Activated naive CD8-positive, alpha-beta T cell (primary cell): ENCODE results near the gene LYZL2.

Experiments used
- H3K27ac Mint-ChIP-seq: one replicate; pipeline ENCODE4 v1.8.0; 2021; ENCODE audit warnings: mixed read lengths
- H3K27me3 Mint-ChIP-seq: one replicate; pipeline ENCODE4 v1.8.0; 2021; ENCODE audit warnings: mixed read lengths
- H3K36me3 Mint-ChIP-seq: one replicate; pipeline ENCODE4 v1.8.0; 2021; ENCODE audit warnings: mixed read lengths
- H3K4me1 Mint-ChIP-seq: one replicate; pipeline ENCODE4 v1.8.0; 2021; ENCODE audit warnings: low read depth, mixed read lengths
- H3K4me3 Mint-ChIP-seq: one replicate; pipeline ENCODE4 v1.8.0; 2021; ENCODE audit warnings: mild to moderate bottlenecking, mixed read lengths
- H3K9me3 Mint-ChIP-seq: one replicate; pipeline ENCODE4 v1.8.0; 2021; ENCODE audit warnings: low read depth, mixed read lengths

The LYZL2 gene

DNA sequence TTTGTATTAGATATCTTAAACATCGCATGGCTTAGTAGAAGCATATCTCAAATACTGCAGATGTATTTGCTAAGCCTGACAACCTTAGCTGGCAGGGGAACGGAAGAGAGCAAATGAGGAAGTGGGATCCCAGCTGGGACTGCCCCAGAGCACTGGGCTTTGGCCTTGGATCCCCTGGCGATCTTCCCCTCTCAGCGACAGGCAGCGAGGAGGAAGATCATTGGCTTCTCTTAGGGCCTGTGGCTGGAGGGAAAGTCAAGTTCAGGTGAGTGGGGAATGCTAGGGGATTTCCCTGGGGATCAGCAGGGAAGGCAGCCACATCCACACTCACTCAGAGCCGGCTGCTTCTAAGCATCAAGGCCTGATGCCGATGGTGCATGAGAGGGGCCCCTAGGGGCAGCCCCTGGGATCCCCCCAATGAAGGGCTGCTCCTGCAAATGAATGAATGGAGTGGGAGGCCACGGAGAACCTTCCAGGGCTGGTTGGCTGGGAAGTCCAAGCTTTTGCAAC lies 42.0 kb downstream of the LYZL2 start:
- peaks cover 2% of the 10 kb centered on the region for H3K4me1 Mint-ChIP-seq
- H3K27ac Mint-ChIP-seq: no peak overlapping the region
- H3K36me3 Mint-ChIP-seq: no peaks in the 10 kb centered on the region
- H3K27me3 Mint-ChIP-seq: peaks cover 3% of the 10 kb centered on the region
- no peak overlapping the region for H3K4me3 Mint-ChIP-seq
- H3K9me3 Mint-ChIP-seq: no peaks in the 10 kb centered on the region

- H3K27ac Mint-ChIP-seq: no peak overlapping the region
- H3K27me3 Mint-ChIP-seq: no peaks in the 10 kb centered on the region
- no peaks in the 10 kb centered on the region for H3K36me3 Mint-ChIP-seq
- H3K4me1 Mint-ChIP-seq: peaks cover 2% of the 10 kb centered on the region
- H3K4me3 Mint-ChIP-seq: no peak overlapping the region
- H3K9me3 Mint-ChIP-seq: no peaks in the 10 kb centered on the region
Measured at GRCh38 chr10:30586828-30587227, 42.7 kb downstream of the LYZL2 start.

DNA sequence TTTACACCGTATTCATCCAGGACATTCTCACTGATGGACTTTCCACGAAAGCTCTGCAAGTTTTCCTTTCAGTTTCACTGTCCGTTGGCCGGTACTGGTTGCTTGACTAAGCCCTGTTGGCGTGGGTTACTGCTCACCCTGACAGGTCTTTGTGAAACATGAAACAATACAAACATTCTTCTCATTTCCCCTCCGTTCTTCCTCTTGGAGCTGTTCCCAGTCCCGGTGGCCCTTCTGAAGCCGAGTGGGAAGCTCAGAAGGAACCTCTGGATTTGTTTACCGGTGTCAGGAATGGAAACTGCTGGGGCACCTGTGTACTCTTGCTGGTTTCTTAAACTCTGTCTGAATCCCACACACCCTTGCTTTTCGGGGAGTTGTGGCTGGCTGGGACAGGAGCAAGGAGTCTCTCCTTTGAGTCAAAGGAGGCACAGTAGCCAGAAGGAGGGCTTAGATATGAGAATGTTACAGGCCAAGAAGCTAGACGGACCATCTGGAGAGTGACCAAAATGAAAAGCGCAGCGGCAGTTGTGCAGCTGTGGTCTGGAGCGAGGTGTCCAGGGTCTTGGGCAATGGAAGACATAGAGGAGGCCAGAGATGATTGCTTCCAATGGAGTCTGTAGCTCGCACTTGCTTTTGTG lies 45.7 kb downstream of the LYZL2 start:
- H3K4me1 Mint-ChIP-seq: peaks cover 2% of the 10 kb centered on the region
- no peak overlapping the region for H3K4me3 Mint-ChIP-seq
- no peaks in the 10 kb centered on the region for H3K36me3 Mint-ChIP-seq
- H3K9me3 Mint-ChIP-seq: no peaks in the 10 kb centered on the region
- no peak overlapping the region for H3K27ac Mint-ChIP-seq
- no peaks in the 10 kb centered on the region for H3K27me3 Mint-ChIP-seq

DNA sequence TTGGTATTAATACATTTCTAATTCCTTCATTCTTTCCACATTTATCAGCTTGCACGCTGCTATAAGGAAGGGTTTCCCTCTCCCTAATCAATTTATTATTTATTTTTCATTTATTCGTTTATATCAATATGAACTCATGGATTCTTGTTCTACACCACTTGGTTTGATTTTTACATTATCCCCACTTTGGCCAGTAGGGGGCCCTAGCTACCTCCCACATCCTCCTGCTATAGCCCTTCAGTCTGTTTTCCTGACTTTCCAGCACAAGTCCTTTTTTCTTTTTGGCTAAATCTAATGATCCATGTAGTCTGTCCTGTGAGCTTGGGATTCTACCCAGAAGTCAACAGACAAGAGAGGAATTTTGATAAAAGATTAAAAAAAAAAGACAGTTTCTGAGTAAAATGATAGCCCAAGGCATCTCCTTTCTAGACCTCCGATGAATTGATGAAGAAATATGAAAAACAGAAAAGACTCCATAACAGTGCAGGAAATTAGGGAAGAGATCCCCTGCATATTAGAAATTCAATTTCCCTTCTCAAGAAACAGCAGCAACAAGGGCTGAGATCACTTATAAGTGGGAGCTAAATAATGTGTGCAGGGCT lies 47.7 kb downstream of the LYZL2 start:
- Mint-ChIP-seq H3K36me3 (no peaks in the 10 kb centered on the region), H3K27me3 (no peaks in the 10 kb centered on the region), H3K9me3 (no peaks in the 10 kb centered on the region), H3K4me1 (peaks cover 2% of the 10 kb centered on the region), H3K27ac (no peak overlapping the region), H3K4me3 (no peak overlapping the region)

GRCh38 chr10:30580676-30581075 lies 48.9 kb downstream of the LYZL2 start:
- H3K27me3 Mint-ChIP-seq: no peaks in the 10 kb centered on the region
- H3K9me3 Mint-ChIP-seq: no peaks in the 10 kb centered on the region
- H3K36me3 Mint-ChIP-seq: no peaks in the 10 kb centered on the region
- no peak overlapping the region for H3K4me3 Mint-ChIP-seq
- peaks cover 2% of the 10 kb centered on the region for H3K4me1 Mint-ChIP-seq
- no peak overlapping the region for H3K27ac Mint-ChIP-seq

GRCh38 chr10:30580241-30580640 lies 49.3 kb downstream of the LYZL2 start:
- Mint-ChIP-seq H3K9me3 (no peaks in the 10 kb centered on the region), H3K27me3 (no peaks in the 10 kb centered on the region), H3K36me3 (no peaks in the 10 kb centered on the region), H3K27ac (no peak overlapping the region), H3K4me3 (no peak overlapping the region), H3K4me1 (peaks cover 2% of the 10 kb centered on the region)

DNA sequence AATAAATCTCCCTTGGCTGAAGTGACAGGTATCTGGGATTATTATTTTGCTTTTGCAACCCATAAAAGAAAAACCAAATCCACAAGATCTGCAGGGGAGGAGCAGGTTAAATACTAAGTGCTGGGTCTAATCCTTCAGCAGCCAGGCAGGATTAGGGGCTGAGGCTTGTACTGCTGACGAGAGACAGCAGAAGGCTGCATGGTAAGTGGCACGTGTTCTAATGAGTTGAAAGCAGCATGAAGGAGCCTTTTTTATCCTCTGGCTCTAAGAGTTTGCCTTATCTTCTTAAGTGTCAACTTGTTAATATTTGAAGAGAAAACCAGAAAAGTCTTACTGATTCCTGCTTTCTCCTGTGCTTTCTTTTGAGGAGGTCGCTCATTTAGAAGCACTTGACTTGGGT lies 50.0 kb downstream of the LYZL2 start:
- Mint-ChIP-seq H3K9me3 (no peaks in the 10 kb centered on the region), H3K36me3 (no peaks in the 10 kb centered on the region), H3K4me1 (peaks cover 2% of the 10 kb centered on the region), H3K27ac (no peak overlapping the region), H3K27me3 (no peaks in the 10 kb centered on the region), H3K4me3 (no peak overlapping the region)

GRCh38 chr10:30577048-30577447 lies 52.5 kb downstream of the LYZL2 start:
- Mint-ChIP-seq H3K9me3 (no peaks in the 10 kb centered on the region), H3K4me3 (no peak overlapping the region), H3K4me1 (no peaks in the 10 kb centered on the region), H3K36me3 (no peaks in the 10 kb centered on the region), H3K27ac (no peak overlapping the region), H3K27me3 (no peaks in the 10 kb centered on the region)

- no peaks in the 10 kb centered on the region for H3K36me3 Mint-ChIP-seq
- no peak overlapping the region for H3K4me3 Mint-ChIP-seq
- no peaks in the 10 kb centered on the region for H3K9me3 Mint-ChIP-seq
- no peaks in the 10 kb centered on the region for H3K27me3 Mint-ChIP-seq
- no peak overlapping the region for H3K27ac Mint-ChIP-seq
- H3K4me1 Mint-ChIP-seq: no peaks in the 10 kb centered on the region
Measured at GRCh38 chr10:30576641-30577040, 52.9 kb downstream of the LYZL2 start.

- Mint-ChIP-seq H3K9me3 (no peaks in the 10 kb centered on the region), H3K27me3 (no peaks in the 10 kb centered on the region), H3K4me1 (no peaks in the 10 kb centered on the region), H3K27ac (no peak overlapping the region), H3K4me3 (no peak overlapping the region), H3K36me3 (no peaks in the 10 kb centered on the region)
Measured at GRCh38 chr10:30574432-30574796, 55.1 kb downstream of the LYZL2 start.

DNA sequence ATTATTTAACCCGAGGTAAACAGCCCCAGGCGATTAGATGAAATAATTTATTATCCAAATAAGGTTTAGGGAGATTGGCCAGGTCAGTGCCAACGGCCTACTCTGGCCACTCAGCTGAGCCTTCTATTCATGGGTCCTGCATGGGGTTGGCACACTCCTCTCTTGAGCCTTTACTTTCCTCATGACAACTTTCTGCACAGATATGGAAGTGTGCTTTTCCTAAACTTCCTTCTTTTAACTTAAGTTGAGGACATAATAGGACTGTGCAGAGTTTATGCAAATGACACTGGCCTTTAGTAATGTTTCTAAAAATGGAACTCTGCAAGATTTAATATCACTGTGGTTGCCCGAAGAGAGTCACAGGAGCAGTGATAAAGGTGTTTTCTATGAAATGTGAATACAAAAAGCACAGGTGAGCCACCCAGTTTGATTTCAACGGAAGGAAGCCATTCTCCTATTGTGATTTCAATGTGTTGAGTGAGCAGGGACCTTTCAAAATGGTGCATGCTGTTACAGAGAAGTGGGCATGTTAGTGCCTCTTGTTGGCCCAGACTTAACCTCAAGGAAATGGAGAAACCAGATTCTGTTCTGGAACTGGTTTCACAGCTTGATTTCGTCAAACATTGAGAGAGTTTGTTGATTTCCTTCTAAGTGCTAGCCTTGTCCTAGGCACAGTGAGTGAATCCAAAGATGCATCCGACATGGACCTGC lies 55.7 kb downstream of the LYZL2 start:
- Mint-ChIP-seq H3K27ac (no peak overlapping the region), H3K4me3 (no peak overlapping the region), H3K9me3 (no peaks in the 10 kb centered on the region), H3K36me3 (no peaks in the 10 kb centered on the region), H3K27me3 (no peaks in the 10 kb centered on the region), H3K4me1 (no peaks in the 10 kb centered on the region)

DNA sequence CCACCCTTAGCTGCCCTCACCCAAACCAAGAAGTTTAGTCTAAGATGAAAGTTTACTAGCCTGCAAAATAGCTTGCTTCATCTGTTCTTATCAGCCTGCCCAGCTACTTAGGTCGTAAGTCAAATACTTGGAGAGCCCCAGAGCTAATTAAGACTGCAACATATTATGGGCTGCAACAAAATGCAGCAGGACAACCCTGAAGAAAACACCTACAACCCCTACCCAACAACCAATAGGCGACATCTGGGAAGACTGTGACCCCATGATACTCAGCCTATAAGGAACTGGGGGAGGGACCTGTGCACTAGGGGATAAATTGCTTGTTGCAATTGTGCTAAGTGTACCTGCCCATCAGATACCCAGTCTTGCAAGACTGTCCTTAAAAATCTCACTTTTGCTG lies 64.1 kb downstream of the LYZL2 start:
- no peaks in the 10 kb centered on the region for H3K36me3 Mint-ChIP-seq
- H3K9me3 Mint-ChIP-seq: no peaks in the 10 kb centered on the region
- H3K27me3 Mint-ChIP-seq: peaks cover 2% of the 10 kb centered on the region
- no peak overlapping the region for H3K4me3 Mint-ChIP-seq
- H3K4me1 Mint-ChIP-seq: no peaks in the 10 kb centered on the region
- H3K27ac Mint-ChIP-seq: no peak overlapping the region

- Mint-ChIP-seq H3K9me3 (no peaks in the 10 kb centered on the region), H3K4me1 (no peaks in the 10 kb centered on the region), H3K36me3 (no peaks in the 10 kb centered on the region), H3K4me3 (no peak overlapping the region), H3K27ac (no peak overlapping the region), H3K27me3 (peaks cover 2% of the 10 kb centered on the region)
Measured at GRCh38 chr10:30562787-30563186, 66.8 kb downstream of the LYZL2 start.
